SH-SY5Y (cell line): ENCODE data around the gene NSL1.

Source experiments
- GATA2 ChIP-seq: IDR thresholded peaks from 2 replicates; pipeline ENCODE4 v1.6.1; 2011; ENCODE audit warnings: mild to moderate bottlenecking, low read depth, low read length
- GATA3 ChIP-seq: IDR thresholded peaks from 2 replicates; pipeline ENCODE4 v1.6.1; 2011; ENCODE audit warnings: low read depth, mild to moderate bottlenecking, low read length, moderate library complexity

DNA sequence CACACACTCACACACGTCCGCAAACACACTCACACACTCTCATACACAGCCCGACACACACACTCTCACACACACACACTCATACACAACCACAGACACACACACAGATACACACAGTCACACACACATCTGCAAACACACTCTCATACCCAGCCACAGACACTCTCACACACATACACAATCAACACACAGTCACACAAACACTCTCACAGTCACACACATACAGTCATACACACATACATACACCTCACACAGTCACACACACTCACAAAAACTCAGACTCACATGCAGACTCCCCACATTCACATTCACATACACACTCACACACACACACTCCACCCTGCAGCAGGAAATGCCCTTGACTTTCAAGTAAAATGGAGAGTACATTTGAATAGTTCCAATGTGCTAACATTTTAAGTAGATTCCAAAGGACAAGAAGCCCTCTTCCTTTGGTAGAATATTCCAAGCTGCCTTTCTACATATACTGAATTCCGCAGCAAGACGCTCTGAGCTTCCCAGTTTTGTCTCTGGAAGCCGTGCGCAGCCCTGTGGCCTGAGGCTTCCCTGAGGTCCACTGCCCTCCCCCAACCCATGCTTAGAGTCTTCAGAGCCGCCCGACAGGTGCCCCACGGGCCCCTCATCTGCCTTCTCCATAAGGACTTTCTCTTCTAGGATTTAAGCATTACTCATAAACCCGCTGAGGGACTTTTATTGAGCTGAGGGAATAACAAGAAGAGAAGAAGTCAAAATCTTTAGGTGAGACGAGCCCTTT is 101.6 kb downstream of the NSL1 start:
- no peak for TF ChIP-seq GATA2
- no peak for TF ChIP-seq GATA3
